GM21529 (cell line): ENCODE measurements around the gene SMARCAL1.

ENCODE experiments used
- ATAC-seq: cut with Tn5 transposase; IDR thresholded peaks from one replicate; pipeline ENCODE4 v1.9.1; 2021; ENCODE audit not compliant: unreplicated experiment

SMARCAL1 gene

GRCh38 chr2:216426166-216426777, 14.0 kb downstream of the SMARCAL1 start:
- ATAC-seq: no peak

- ATAC-seq: no peak
These were observed 14.7 kb downstream of the SMARCAL1 start for GRCh38 chr2:216426938-216427337.

- no peak for ATAC-seq
These were observed 16.5 kb downstream of the SMARCAL1 start for GRCh38 chr2:216428618-216429350.

DNA sequence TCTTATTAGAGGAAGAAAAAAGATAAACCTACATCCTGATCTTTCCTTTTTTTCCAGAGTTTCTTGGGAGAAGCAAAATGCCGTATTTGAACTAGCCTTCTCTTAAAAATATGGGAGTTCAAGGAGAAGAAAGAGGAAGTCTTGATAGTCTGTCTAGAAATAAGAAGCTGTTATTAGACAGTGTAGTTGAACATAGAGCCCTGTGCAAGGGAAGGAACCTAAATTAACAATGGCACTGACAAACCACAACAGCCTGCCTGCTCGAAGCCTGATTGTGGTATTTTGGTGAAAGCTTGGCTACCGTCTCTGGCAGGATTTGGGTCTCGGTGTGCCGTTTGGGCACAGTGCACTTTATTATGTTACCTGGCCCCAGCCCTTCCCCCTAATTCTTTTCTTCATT, 17.1 kb downstream of the SMARCAL1 start:
- no peak for ATAC-seq

DNA sequence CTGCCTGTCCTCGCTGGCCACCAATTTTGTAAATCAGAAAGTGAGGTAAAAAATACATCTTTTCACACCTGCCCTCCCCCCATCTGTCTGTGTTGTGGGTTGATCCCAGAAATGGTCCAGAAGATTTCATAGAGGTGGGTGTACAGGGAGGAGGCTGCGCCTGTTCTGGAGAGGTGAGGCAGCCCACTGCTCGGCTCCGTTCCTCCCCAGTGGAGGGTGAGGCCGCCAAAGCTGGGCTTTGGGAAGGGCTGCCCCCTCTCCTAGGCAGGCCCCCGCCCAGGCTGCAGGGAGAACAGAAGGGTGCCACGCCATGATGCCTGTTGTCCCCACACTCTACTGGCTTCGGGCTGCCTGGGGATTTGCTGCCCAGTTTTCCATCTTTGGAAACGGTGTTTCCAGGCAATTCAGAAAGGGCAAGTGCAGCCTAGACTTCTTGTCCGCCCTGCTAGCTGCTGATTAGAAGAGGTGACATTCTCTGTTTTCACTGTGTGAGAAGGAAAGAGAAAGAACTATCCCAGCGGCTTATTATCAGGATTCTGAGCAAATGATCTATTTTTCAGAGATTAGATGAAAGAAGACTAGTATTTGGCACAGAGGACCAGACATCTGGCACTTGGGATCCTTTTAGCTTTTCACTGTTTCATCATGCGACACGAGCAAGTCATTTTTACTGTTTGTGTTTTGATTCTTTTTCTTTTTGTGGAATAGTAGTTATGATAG, 18.7 kb downstream of the SMARCAL1 start:
- ATAC-seq: no peak

DNA sequence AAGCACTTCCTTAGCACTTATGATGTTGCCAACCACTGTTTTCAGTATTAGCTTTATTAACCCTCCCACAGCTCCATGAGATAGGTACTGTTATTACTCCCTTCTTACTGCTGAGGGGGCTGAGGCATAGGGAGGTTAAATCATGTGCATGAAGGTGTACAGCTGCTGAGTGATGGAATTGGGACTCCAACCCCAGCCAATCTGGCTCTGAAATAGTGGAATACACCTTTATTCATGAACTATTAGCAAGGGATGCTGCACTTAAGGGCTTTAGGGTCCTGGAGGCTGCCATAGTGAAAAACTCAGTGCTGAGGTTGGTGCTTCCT, 19.2 kb downstream of the SMARCAL1 start:
- no peak for ATAC-seq

DNA sequence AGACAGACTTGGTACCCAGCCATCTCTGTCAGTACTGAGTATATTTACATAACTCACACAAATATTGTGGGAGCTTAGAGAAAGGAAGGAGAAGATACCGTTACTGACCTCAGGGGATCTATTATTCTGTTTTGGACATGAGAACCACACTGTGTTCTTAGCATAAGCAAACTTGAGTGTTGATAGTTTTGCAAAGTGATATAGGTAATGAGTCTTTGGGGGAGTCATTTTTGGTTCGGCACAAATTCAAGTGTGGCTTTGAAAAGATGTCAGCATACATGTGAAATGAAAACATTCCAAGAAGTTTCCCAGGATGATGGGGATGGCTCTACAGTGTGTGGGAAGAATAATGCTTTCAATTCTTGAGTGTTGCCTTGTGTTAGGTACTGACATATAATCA, 24.1 kb downstream of the SMARCAL1 start:
- ATAC-seq: no peak

GRCh38 chr2:216441308-216442010, 29.2 kb downstream of the SMARCAL1 start:
- no peak for ATAC-seq

DNA sequence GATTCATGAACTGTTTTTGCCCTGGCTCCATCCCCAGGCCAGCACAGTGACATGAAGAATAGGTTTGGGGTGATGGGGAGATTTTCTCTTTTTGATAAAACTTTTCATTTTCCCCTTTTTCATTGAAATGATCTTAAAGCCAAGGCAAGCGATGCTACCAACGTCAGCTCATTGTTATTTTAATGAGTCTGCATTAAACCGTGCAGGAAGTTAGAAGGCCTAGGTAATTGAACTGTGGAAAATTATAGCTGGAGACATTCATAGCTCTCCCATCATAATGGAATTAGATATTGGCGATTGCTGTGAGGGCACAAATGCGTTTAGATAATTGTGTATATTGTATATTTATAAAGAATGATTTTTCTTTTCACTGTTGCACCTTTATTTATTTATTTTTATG, 33.2 kb downstream of the SMARCAL1 start:
- no peak for ATAC-seq

DNA sequence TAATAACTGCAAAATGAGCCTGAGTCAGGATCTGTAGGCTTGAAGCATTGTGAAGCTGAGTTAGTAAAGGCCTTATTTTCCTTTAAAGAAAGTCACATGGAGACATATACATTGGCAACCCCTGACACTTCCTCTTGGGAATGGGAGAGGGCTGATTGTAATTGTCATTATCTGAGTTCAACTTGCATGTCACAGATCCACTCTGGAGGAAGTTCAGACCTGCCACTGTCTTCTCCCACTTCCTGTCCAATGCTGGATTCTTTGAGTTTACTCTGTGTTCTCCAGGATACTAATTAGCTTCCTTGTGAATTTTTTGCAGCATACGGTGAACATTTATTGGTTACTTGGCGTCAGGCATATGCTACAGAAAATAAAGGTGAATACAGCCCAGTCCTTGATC, 34.1 kb downstream of the SMARCAL1 start:
- no peak for ATAC-seq

- no peak for ATAC-seq
These were observed 35.0 kb downstream of the SMARCAL1 start for GRCh38 chr2:216447293-216447692.

GRCh38 chr2:216448829-216449228, 36.5 kb downstream of the SMARCAL1 start:
- no peak for ATAC-seq

GRCh38 chr2:216450346-216450745, 38.1 kb downstream of the SMARCAL1 start:
- ATAC-seq: no peak

DNA sequence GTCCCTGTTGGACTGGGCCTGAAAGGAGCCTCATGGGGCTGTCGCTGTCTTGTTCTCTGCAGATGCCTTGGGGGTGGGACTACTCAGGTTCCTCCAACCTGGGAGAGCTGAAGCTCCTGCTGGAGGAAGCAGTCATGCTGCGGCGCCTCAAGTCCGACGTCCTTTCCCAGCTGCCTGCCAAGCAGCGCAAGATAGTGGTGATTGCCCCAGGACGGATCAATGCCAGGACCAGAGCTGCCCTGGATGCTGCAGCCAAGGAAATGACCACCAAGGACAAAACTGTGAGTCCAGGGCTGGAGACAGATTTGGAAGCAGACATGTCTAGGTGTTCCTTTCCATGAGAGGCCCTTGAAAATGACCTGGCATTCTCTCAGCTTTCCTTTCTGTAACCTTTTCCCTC, 38.5 kb downstream of the SMARCAL1 start:
- no peak for ATAC-seq

DNA sequence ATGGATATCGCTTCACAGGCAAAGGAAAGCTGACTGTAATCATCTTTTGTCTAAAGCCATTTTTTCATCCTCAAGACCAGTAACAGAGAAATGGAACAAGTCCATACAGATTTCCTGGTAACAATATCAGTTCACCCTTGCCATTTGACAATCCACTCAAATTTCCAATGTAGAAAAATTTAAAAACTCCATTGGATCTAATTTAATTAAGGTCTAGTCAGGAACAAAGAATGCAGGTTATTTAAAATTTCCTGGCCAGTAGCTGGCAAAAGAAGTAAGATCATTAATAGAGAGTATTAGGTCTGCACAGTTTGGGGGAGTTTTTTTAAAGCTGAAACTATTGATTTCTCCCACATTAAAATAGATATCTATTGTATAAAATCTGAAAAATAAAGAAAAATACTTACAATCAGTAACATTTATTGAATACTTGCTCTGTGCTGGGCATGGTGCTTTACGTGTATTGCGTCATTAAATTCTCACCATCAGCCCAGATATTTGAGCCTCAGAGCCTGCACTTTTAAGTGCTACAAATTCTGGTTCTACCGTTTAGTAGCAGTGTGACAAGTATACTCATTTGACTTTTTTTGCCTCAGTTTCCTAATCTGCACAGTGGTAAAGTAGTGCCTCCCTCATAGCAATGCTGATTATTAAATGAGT, 41.8 kb downstream of the SMARCAL1 start:
- no peak for ATAC-seq

GRCh38 chr2:216463148-216463547, 50.9 kb downstream of the SMARCAL1 start:
- ATAC-seq: no peak

DNA sequence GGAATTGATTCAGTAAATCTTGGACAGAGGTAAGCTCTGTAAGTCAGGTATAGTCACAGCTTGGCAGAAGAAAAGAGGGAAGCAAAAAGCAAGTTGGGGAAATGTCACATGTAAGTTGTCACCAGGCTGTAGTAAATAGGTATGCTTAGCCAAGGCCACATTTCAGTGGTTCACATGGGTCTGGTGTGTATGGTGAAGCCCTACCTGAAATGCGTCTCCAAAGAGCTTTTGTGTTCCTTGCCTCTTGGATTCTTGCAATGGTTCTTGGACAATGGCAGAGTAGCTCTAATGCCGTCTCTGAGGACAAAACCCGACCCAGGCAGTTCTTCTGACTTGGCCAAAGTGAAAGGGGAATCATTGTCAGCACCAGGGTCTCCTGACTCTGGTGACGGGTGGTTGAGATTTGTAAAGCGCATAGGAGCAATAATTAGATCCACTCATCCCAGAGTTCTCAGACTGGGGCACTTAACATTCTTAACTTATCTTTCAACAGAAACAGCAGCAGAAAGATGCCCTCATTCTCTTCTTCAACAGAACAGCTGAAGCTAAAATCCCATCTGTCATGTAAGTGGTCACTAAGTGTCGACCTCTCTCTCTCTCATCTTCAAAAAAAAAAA, 51.9 kb downstream of the SMARCAL1 start:
- no peak for ATAC-seq

DNA sequence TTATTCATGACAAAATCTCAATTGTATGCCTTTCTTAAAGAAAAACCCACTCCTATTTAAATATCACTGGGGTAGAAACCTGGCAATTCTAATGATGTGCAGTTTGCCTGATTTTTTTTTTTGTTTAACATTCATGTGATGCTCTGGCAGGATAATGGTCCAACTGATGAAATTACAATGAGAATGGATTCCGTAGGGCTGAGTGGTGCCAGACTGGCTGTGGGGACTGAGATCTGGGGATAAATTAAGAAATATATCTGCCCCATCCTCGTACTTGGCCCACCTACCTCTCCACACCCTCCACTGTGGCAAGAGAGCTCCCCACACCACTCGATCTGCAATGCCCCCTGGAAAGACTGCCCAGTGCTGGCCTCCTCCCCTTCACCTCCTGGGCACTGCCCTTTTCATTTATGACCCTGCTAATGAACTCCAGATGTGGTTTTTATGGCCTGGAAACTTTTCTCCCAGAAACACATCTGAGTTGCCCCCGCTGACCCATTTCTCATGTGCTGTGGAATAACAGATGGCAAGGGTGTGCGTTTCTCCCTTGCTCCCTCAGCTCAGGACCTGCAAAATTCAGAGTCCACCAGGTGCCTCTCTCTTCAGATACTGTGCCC, 53.4 kb downstream of the SMARCAL1 start:
- no peak for ATAC-seq

DNA sequence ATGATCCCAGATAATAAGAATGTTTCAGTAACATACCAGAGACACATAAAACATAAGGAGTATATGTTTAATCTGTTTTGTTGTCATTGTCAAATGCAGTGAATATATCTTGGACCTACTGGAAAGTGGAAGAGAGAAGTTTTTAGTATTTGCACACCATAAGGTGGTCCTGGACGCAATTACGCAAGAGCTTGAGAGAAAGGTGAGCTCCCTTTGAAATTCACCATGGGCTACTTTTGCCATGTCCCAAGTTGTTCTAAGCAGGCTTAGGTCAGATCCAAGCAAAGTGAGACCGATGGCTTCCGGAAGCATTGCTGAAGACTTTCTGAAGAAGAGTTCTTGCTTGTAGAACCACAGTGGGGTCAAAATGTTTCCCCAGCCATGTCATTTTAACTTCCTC, 55.6 kb downstream of the SMARCAL1 start:
- ATAC-seq: no peak

GRCh38 chr2:216469661-216470060, 57.4 kb downstream of the SMARCAL1 start:
- ATAC-seq: no peak
